HG03045 (cell line): Measurements from ENCODE around the gene CFAP54.
"Not testable (repeated sequence)": the region's sequence is repeated elsewhere in the genome, so short reads cannot be mapped to it uniquely, and the experiment has no call there.

ENCODE experiments used
- ATAC-seq: cut with Tn5 transposase; IDR thresholded peaks from one replicate; pipeline ENCODE4 v1.9.1; 2021; ENCODE audit warnings: mild to moderate bottlenecking, moderate library complexity; ENCODE audit not compliant: unreplicated experiment

The CFAP54 gene

GRCh38 chr12:96474206-96474605, 15.2 kb upstream of the CFAP54 start:
- no peak for ATAC-seq

- ATAC-seq = no peak
These were observed 11.4 kb upstream of the CFAP54 start for GRCh38 chr12:96478011-96478410.

- no peak for ATAC-seq
These were observed 7.3 kb upstream of the CFAP54 start for GRCh38 chr12:96482086-96482485.

DNA sequence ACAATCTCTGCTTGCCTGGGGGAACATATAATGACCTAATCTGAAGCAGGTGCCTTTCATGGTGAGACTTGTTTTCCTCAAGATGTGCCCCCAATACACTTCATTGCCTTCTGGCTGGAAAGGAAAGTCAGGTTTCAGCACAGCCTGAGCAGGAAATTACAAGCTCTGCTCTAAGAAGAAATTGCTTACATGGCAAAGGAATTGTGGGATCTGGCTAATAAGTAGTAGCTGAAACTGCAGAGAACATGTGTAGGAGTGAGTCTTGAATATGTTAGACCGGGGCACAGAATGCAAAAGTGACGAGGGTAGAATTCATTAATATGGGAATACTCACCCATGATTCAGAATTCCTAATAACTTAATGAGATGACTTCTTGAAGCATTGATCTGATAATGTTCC, 6.3 kb upstream of the CFAP54 start:
- ATAC-seq = no peak

DNA sequence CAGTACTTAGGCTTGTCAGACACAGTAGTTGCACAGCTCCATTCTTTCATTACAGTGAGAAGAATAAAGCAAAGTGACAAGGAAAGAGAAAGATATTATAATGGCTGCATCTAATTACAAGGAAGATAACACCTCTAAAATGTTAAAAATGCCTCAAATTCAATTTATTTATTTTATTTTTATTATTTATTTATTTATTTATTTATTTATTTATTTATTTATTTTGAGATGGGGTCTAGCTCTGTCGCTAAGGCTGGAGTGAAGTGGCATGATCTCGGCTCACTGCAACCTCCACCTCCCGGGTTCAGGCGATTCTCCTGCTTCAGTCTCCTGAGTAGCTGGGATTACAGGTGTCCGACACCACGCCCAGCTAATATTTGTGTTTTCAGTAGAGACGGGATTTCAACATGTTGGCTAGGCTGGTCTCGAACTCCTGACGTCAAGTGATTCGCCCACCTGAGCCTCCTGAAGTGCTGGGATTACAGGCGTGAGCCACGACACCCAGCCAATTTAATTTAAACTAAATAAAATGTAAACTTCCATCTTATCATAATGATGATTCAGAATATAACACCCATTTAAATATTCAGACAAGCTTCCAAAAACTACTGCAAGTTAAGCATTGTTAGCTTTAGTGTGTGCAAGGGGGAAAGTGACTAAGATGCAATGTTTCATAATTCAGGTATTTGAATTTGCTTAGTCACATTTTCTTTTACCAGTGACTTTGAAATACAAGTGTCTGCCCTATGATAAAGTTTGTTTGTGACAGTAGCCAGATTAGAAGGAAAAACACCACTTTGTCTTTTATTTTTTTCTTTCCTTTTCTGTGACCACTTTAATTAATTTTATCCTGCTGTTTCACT, 2.4 kb upstream of the CFAP54 start:
- ATAC-seq = no peak

GRCh38 chr12:96487634-96488033, 1.7 kb upstream of the CFAP54 start:
- no peak for ATAC-seq

GRCh38 chr12:96493106-96493505, 3.7 kb downstream of the CFAP54 start:
- ATAC-seq = no peak

DNA sequence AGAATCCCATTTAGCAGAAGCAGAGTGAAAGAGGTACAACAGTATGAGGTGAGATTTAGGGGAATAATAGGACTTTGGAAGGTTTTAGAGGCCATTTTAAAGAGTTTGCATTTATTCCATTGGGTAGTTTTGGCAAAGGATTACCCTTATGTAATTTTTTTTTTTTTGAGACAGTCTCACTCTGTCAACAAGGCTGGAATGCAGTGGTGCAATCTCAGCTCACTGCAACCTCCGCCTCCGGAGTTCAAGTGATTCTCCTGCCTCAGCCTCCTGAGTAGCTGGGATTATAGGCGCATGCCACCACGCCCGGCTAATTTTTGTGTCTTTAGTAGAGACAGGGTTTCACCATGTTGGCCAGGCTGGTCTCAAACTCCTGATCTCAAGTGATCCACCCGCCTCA, 4.8 kb downstream of the CFAP54 start:
- not testable (repeated sequence) for ATAC-seq

DNA sequence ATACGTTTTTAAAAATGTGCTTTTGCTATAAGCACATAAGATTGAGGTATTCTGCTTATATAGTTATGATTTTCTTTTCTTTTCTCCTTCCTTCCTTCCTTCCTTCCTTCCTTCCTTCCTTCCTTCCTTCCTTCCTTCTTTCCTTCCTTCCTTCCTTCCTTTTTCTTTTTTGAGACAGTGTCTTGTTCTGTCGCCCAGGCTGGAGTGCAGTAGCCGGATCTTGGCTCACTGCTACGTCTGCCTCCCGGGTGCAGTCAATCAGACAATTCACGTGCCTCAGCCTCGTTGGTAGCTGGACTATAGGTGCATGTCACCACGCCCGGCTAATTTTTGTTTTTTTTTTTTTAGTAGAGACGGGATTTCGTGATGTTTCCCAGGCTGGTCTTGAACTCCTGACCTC, 5.8 kb downstream of the CFAP54 start:
- ATAC-seq = no peak

GRCh38 chr12:96495841-96496545, 6.6 kb downstream of the CFAP54 start:
- no peak for ATAC-seq

GRCh38 chr12:96496944-96497343, 7.6 kb downstream of the CFAP54 start:
- ATAC-seq = no peak

- ATAC-seq = no peak
These were observed 8.5 kb downstream of the CFAP54 start for GRCh38 chr12:96497855-96498254.

DNA sequence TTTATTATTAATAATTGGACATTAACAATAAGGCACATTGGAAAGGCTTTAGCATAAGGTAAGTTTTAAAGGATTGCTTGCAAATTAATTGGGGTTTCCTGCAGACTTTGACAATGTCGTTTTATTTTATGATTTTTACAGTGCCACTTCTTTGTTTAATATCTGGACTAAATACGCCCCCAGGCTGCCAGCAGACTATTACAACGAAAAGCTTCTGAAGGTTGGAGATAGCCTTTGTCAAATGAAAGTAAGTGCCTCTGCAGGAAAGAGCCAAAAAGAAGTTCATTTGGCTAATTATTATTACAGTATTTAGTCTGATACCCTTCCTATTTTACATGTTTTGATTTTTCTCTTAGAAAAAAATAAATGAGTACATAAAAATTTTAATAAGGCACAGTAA, 11.3 kb downstream of the CFAP54 start:
- no peak for ATAC-seq

DNA sequence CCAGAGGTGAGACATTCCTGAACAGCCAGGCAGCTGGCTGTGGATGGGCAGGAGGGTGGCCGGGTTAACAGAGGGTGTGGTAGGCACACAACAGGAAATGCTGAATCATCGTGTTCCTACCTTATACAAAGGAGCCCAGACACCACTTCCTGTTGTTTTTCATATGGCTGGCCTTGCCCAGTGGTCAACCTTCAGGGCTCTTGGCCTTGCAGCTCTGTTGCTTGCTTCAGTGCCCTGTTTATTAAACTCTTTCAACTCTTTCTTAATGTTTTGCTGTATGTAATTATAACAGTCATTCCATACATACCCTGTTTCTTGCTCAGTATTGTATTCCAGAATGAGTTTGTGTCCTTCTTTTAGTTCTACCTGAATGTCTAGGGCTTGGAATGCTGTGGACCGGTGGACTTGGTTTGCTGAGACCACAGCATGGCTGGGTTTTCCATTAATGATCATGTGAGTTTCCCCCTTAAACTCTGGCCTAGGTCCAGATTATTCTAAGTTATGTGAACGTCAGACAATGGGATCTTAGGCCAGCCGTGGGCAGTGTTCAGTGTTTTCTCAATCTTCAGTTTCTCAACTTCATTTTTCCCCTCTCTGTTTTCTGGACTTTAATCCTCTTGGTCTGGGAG, 11.9 kb downstream of the CFAP54 start:
- ATAC-seq = peak; percentile 70

- ATAC-seq = no peak
These were observed 12.5 kb downstream of the CFAP54 start for GRCh38 chr12:96501908-96502307.

GRCh38 chr12:96502477-96502876, 13.1 kb downstream of the CFAP54 start:
- ATAC-seq = peak; percentile 65

DNA sequence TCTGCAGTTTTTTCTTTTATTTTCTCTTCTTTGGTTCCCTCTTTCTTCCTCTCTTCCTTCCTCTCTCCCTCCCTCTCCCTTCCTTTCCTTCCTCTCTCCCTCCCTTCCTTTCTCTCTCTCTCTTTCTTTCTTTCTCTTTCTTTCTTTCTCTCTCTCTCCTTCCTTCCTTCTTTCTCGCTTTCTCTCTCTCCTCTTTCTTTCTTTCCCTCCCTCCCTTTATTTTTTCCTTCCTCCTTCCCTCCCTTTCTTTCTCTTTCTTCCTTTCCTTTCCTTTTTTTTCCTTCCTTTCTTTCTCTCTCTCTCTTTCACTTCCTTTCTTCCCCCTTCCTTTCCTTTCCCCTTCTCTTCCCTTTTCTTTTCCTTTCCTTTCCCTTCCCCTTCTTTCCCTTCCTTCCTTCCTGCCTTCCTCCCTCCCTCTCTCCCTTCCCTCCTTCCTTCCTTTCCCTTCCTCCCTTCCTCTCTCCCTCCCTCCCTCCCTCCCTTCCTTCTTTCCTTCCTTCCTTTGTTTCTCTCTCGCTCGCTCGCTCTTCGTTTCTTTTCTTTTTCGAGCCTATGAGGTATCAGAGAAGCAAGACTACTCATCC, 13.7 kb downstream of the CFAP54 start:
- no peak for ATAC-seq

- ATAC-seq = no peak
These were observed 14.6 kb downstream of the CFAP54 start for GRCh38 chr12:96503976-96504375.

GRCh38 chr12:96506776-96507175, 17.4 kb downstream of the CFAP54 start:
- no peak for ATAC-seq

- no peak for ATAC-seq
These were observed 21.0 kb downstream of the CFAP54 start for GRCh38 chr12:96510306-96510764.

- ATAC-seq = no peak
These were observed 23.8 kb downstream of the CFAP54 start for GRCh38 chr12:96513166-96513565.
